SK-N-SH treated with all-trans-retinoic acid at 6 μM for 48 hours (cell line): ENCODE results near the gene OBP2B.

Experiments
- ATAC-seq: fragments of 200-7000 bp; cut with Tn5 transposase; 3 replicates; pipeline ENCODE4 v1.9.1; 2020; ENCODE audit warnings: mild to moderate bottlenecking, moderate library complexity
- ARNTL ChIP-seq: fragments of 450-650 bp; formaldehyde crosslinking; IDR thresholded peaks from 2 replicates; pipeline ENCODE4 v1.5.0; 2020; ENCODE audit warnings: low read depth, mild to moderate bottlenecking, moderate library complexity, borderline replicate concordance
- BACH2 ChIP-seq: fragments of 250-450 bp; sonication (Bioruptor Pico); IDR thresholded peaks from 2 replicates; pipeline ENCODE4 v1.9.0; 2021; ENCODE audit warnings: mild to moderate bottlenecking, borderline replicate concordance
- CSDC2 ChIP-seq: fragments of 250-450 bp; sonication (Bioruptor Pico); IDR thresholded peaks from 2 replicates; pipeline ENCODE4 v1.5.0; 2020; ENCODE audit warnings: mild to moderate bottlenecking, moderate library complexity
- ESRRG ChIP-seq: fragments of 250-450 bp; sonication (Bioruptor Pico); IDR thresholded peaks from 2 replicates; pipeline ENCODE4 v1.6.1; 2021; ENCODE audit warnings: mild to moderate bottlenecking
- GLIS3 ChIP-seq: fragments of 250-450 bp; sonication (Bioruptor Pico); IDR thresholded peaks from 2 replicates; pipeline ENCODE4 v1.5.0; 2020; ENCODE audit warnings: mild to moderate bottlenecking, moderate library complexity
- ISL1 ChIP-seq: fragments of 250-450 bp; sonication (Bioruptor Pico); IDR thresholded peaks from 2 replicates; pipeline ENCODE4 v2.1.2; 2022; ENCODE audit warnings: mild to moderate bottlenecking, moderate library complexity
- OSR1 ChIP-seq: fragments of 250-450 bp; sonication (Bioruptor Pico); IDR thresholded peaks from 2 replicates; pipeline ENCODE4 v1.8.0; 2022; ENCODE audit warnings: moderate library complexity, mild to moderate bottlenecking, inconsistent platforms
- PPARA ChIP-seq: fragments of 250-450 bp; sonication (Bioruptor Pico); IDR thresholded peaks from 2 replicates; pipeline ENCODE4 v1.5.0; 2020; ENCODE audit warnings: mild to moderate bottlenecking, borderline replicate concordance
- RARB ChIP-seq: fragments of 250-450 bp; sonication (Bioruptor Pico); IDR thresholded peaks from 2 replicates; pipeline ENCODE4 v1.8.0; 2021; ENCODE audit warnings: mild to moderate bottlenecking, moderate library complexity
- SNAI2 ChIP-seq: fragments of 250-450 bp; sonication (Bioruptor Pico); IDR thresholded peaks from 2 replicates; pipeline ENCODE4 v1.5.0; 2020; ENCODE audit warnings: mild to moderate bottlenecking, moderate library complexity
- TCF4 ChIP-seq: fragments of 250-450 bp; sonication (Bioruptor Pico); IDR thresholded peaks from 2 replicates; pipeline ENCODE4 v1.8.0; 2021; ENCODE audit warnings: mild to moderate bottlenecking, moderate library complexity, borderline replicate concordance
- TOX ChIP-seq: fragments of 250-450 bp; sonication (Bioruptor Pico); IDR thresholded peaks from 2 replicates; pipeline ENCODE4 v1.8.0; 2021; ENCODE audit warnings: mild to moderate bottlenecking, moderate library complexity, borderline replicate concordance
- ZFP3 ChIP-seq: fragments of 250-450 bp; sonication (Bioruptor Pico); IDR thresholded peaks from 2 replicates; pipeline ENCODE4 v1.5.0; 2020; ENCODE audit warnings: mild to moderate bottlenecking, moderate library complexity
- ZFP30 ChIP-seq: fragments of 450-650 bp; formaldehyde crosslinking; IDR thresholded peaks from 2 replicates; pipeline ENCODE4 v1.5.0; 2022; ENCODE audit warnings: mild to moderate bottlenecking, moderate library complexity
- ZNF565 ChIP-seq: fragments of 450-650 bp; formaldehyde crosslinking; conservative IDR thresholded peaks from 2 replicates; pipeline ENCODE4 v1.5.0; 2020; ENCODE audit warnings: low read depth, mild to moderate bottlenecking, moderate library complexity
- ZNF8 ChIP-seq: fragments of 450-650 bp; formaldehyde crosslinking; IDR thresholded peaks from 2 replicates; pipeline ENCODE4 v1.5.0; 2020; ENCODE audit warnings: mild to moderate bottlenecking, moderate library complexity
- TF ChIP-seq, protein P1 (sequence below): fragments of 250-450 bp; sonication (Bioruptor Pico); IDR thresholded peaks from 2 replicates; pipeline ENCODE4 v1.8.0; 2020; ENCODE audit warnings: mild to moderate bottlenecking, moderate library complexity, borderline replicate concordance
- TF ChIP-seq, protein P2 (sequence below): fragments of 250-450 bp; sonication (Bioruptor Pico); IDR thresholded peaks from 2 replicates; pipeline ENCODE4 v1.5.0; 2020; ENCODE audit warnings: mild to moderate bottlenecking, moderate library complexity
- TF ChIP-seq, protein P3 (sequence below): fragments of 250-450 bp; sonication (Bioruptor Pico); IDR thresholded peaks from 2 replicates; pipeline ENCODE4 v1.5.1; 2020; ENCODE audit warnings: low read depth, mild to moderate bottlenecking, moderate library complexity
- TF ChIP-seq, protein P4 (sequence below): fragments of 250-450 bp; sonication (Bioruptor Pico); IDR thresholded peaks from 2 replicates; pipeline ENCODE4 v1.8.0; 2021; ENCODE audit warnings: low read depth, mild to moderate bottlenecking, moderate library complexity, borderline replicate concordance
- TF ChIP-seq, protein P5 (sequence below): fragments of 250-450 bp; sonication (Bioruptor Pico); IDR thresholded peaks from 2 replicates; pipeline ENCODE4 v1.5.1; 2021; ENCODE audit warnings: mild to moderate bottlenecking, moderate library complexity

The OBP2B gene

DNA sequence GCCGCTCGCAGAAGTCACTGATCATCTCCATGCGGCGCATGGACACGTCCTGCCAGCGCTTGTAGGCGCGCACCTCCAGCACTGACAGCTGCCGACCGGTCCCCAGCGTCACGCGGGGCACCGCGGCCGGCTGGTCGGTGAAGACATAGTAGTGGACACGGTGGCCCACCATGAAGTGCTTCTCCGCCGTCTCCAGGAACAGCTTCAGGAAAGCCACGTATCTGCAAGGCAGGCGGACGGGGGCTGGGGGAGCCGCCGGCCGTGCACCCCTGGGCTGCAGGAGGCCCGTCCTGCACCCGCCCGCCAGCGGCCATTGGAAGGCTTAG lies 47.0 kb upstream of the OBP2B start:
- ATAC-seq = no peak
- TF ChIP-seq SNAI2 (CRISPR knock-in tag) = no peak
- no peak for TF ChIP-seq ZFP3 (CRISPR knock-in tag)
- no peak for TF ChIP-seq ZFP30 (CRISPR knock-in tag)
- TF ChIP-seq, protein P1, sequence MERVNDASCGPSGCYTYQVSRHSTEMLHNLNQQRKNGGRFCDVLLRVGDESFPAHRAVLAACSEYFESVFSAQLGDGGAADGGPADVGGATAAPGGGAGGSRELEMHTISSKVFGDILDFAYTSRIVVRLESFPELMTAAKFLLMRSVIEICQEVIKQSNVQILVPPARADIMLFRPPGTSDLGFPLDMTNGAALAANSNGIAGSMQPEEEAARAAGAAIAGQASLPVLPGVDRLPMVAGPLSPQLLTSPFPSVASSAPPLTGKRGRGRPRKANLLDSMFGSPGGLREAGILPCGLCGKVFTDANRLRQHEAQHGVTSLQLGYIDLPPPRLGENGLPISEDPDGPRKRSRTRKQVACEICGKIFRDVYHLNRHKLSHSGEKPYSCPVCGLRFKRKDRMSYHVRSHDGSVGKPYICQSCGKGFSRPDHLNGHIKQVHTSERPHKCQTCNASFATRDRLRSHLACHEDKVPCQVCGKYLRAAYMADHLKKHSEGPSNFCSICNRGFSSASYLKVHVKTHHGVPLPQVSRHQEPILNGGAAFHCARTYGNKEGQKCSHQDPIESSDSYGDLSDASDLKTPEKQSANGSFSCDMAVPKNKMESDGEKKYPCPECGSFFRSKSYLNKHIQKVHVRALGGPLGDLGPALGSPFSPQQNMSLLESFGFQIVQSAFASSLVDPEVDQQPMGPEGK (CRISPR knock-in tag) = no peak
- no peak for TF ChIP-seq PPARA
- no peak for TF ChIP-seq BACH2
- TF ChIP-seq ESRRG (CRISPR knock-in tag) = no peak
- no peak for TF ChIP-seq CSDC2
- TF ChIP-seq OSR1 = no peak
- no peak for TF ChIP-seq ZNF8 (CRISPR knock-in tag)
- TF ChIP-seq, protein P2, sequence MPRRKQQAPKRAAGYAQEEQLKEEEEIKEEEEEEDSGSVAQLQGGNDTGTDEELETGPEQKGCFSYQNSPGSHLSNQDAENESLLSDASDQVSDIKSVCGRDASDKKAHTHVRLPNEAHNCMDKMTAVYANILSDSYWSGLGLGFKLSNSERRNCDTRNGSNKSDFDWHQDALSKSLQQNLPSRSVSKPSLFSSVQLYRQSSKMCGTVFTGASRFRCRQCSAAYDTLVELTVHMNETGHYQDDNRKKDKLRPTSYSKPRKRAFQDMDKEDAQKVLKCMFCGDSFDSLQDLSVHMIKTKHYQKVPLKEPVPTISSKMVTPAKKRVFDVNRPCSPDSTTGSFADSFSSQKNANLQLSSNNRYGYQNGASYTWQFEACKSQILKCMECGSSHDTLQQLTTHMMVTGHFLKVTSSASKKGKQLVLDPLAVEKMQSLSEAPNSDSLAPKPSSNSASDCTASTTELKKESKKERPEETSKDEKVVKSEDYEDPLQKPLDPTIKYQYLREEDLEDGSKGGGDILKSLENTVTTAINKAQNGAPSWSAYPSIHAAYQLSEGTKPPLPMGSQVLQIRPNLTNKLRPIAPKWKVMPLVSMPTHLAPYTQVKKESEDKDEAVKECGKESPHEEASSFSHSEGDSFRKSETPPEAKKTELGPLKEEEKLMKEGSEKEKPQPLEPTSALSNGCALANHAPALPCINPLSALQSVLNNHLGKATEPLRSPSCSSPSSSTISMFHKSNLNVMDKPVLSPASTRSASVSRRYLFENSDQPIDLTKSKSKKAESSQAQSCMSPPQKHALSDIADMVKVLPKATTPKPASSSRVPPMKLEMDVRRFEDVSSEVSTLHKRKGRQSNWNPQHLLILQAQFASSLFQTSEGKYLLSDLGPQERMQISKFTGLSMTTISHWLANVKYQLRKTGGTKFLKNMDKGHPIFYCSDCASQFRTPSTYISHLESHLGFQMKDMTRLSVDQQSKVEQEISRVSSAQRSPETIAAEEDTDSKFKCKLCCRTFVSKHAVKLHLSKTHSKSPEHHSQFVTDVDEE (CRISPR knock-in tag) = no peak
- TF ChIP-seq TOX (CRISPR knock-in tag) = no peak
- no peak for TF ChIP-seq RARB
- no peak for TF ChIP-seq ISL1 (CRISPR knock-in tag)
- TF ChIP-seq, protein P3, sequence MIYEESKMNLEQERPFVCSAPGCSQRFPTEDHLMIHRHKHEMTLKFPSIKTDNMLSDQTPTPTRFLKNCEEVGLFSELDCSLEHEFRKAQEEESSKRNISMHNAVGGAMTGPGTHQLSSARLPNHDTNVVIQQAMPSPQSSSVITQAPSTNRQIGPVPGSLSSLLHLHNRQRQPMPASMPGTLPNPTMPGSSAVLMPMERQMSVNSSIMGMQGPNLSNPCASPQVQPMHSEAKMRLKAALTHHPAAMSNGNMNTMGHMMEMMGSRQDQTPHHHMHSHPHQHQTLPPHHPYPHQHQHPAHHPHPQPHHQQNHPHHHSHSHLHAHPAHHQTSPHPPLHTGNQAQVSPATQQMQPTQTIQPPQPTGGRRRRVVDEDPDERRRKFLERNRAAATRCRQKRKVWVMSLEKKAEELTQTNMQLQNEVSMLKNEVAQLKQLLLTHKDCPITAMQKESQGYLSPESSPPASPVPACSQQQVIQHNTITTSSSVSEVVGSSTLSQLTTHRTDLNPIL (CRISPR knock-in tag) = no peak
- TF ChIP-seq, protein P4, sequence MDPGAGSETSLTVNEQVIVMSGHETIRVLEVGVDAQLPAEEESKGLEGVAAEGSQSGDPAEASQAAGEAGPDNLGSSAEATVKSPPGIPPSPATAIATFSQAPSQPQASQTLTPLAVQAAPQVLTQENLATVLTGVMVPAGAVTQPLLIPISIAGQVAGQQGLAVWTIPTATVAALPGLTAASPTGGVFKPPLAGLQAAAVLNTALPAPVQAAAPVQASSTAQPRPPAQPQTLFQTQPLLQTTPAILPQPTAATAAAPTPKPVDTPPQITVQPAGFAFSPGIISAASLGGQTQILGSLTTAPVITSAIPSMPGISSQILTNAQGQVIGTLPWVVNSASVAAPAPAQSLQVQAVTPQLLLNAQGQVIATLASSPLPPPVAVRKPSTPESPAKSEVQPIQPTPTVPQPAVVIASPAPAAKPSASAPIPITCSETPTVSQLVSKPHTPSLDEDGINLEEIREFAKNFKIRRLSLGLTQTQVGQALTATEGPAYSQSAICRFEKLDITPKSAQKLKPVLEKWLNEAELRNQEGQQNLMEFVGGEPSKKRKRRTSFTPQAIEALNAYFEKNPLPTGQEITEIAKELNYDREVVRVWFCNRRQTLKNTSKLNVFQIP (CRISPR knock-in tag) = no peak
- TF ChIP-seq ZNF565 (CRISPR knock-in tag) = no peak
- TF ChIP-seq GLIS3 (CRISPR knock-in tag) = no peak
- no peak for TF ChIP-seq ARNTL (CRISPR knock-in tag)
- no peak for TF ChIP-seq TCF4 (CRISPR knock-in tag)

DNA sequence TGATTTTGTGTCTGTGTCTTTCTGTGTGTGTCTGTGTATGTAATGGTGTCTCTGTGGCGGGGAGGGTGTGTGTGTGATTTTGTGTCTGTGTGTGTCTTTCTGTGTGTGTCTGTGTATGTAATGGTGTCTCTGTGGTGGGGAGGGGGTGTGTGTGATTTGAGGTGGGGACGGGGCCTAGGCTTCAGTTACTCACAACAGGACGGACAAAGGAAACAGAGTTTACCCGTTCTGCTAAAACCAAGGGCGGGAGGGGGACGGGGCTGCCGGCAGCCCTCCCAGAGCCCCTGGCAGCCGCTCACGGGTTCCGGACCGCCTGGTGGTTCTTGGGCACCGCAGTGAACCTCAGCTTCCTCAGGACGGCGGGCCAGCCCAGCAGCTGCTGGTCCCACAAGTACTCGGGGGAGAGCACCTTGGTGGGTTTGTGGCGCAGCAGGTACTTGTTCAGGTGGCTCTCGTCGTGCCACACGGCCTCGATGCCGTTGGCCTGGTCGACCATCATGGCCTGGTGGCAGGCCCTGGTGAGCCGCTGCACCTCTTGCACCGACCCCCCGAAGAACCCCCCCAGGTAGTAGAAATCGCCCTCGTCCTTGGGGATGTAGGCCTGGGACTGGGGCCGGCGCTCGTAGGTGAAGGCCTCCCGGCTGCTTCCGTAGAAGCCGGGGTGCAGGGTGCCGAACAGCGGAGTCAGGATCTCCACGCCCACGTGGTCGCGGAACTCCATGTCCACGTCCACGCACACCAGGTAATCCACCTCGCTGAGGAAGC lies 46.5 kb upstream of the OBP2B start:
- TF ChIP-seq ARNTL (CRISPR knock-in tag) = no peak
- TF ChIP-seq, protein P3 (CRISPR knock-in tag) = no peak
- no peak for TF ChIP-seq GLIS3 (CRISPR knock-in tag)
- TF ChIP-seq, protein P5, sequence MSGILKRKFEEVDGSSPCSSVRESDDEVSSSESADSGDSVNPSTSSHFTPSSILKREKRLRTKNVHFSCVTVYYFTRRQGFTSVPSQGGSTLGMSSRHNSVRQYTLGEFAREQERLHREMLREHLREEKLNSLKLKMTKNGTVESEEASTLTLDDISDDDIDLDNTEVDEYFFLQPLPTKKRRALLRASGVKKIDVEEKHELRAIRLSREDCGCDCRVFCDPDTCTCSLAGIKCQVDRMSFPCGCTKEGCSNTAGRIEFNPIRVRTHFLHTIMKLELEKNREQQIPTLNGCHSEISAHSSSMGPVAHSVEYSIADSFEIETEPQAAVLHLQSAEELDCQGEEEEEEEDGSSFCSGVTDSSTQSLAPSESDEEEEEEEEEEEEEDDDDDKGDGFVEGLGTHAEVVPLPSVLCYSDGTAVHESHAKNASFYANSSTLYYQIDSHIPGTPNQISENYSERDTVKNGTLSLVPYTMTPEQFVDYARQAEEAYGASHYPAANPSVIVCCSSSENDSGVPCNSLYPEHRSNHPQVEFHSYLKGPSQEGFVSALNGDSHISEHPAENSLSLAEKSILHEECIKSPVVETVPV (CRISPR knock-in tag) = no peak

More for the DNA sequence above, 46.5 kb upstream of the OBP2B start:
- ATAC-seq = no peak
